ENCODE measurements around the gene MYO19.

The MYO19 gene

GRCh38 chr17:36532435-36532975 lies 2.2 kb downstream of the MYO19 start:
- TF ChIP-seq TAF1 (IDR thresholded peaks at IDR 0.05; ENCODE audit: borderline replicate concordance, insufficient read depth, low read length) (no peak), POLR2AphosphoS5 (IDR thresholded peaks at IDR 0.05; ENCODE audit: low read depth, low read length) (no peak), FOXP2 (optimal IDR thresholded peaks at IDR 0.05; ENCODE audit: borderline replicate concordance, extremely low read depth, extremely low read length, insufficient read depth) (no peak), SIN3A (IDR thresholded peaks at IDR 0.05; ENCODE audit: borderline replicate concordance, insufficient read depth, low read length) (no peak)
- TF ChIP-seq, protein P1, sequence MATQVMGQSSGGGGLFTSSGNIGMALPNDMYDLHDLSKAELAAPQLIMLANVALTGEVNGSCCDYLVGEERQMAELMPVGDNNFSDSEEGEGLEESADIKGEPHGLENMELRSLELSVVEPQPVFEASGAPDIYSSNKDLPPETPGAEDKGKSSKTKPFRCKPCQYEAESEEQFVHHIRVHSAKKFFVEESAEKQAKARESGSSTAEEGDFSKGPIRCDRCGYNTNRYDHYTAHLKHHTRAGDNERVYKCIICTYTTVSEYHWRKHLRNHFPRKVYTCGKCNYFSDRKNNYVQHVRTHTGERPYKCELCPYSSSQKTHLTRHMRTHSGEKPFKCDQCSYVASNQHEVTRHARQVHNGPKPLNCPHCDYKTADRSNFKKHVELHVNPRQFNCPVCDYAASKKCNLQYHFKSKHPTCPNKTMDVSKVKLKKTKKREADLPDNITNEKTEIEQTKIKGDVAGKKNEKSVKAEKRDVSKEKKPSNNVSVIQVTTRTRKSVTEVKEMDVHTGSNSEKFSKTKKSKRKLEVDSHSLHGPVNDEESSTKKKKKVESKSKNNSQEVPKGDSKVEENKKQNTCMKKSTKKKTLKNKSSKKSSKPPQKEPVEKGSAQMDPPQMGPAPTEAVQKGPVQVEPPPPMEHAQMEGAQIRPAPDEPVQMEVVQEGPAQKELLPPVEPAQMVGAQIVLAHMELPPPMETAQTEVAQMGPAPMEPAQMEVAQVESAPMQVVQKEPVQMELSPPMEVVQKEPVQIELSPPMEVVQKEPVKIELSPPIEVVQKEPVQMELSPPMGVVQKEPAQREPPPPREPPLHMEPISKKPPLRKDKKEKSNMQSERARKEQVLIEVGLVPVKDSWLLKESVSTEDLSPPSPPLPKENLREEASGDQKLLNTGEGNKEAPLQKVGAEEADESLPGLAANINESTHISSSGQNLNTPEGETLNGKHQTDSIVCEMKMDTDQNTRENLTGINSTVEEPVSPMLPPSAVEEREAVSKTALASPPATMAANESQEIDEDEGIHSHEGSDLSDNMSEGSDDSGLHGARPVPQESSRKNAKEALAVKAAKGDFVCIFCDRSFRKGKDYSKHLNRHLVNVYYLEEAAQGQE (IDR thresholded peaks at IDR 0.05; ENCODE audit: insufficient read depth in 1 of 2, low read depth in 2 of 2, low read length in 2 of 2) = no peak

GRCh38 chr17:36529121-36529520 lies 5.5 kb downstream of the MYO19 start:
- TF ChIP-seq SIN3A (IDR thresholded peaks at IDR 0.05; ENCODE audit: borderline replicate concordance, insufficient read depth, low read length) (no peak), POLR2AphosphoS5 (IDR thresholded peaks at IDR 0.05; ENCODE audit: low read depth, low read length) (no peak), FOXP2 (optimal IDR thresholded peaks at IDR 0.05; ENCODE audit: borderline replicate concordance, extremely low read depth, extremely low read length, insufficient read depth) (no peak)
- TF ChIP-seq, protein P1 (IDR thresholded peaks at IDR 0.05; ENCODE audit: insufficient read depth in 1 of 2, low read depth in 2 of 2, low read length in 2 of 2) = no peak

DNA sequence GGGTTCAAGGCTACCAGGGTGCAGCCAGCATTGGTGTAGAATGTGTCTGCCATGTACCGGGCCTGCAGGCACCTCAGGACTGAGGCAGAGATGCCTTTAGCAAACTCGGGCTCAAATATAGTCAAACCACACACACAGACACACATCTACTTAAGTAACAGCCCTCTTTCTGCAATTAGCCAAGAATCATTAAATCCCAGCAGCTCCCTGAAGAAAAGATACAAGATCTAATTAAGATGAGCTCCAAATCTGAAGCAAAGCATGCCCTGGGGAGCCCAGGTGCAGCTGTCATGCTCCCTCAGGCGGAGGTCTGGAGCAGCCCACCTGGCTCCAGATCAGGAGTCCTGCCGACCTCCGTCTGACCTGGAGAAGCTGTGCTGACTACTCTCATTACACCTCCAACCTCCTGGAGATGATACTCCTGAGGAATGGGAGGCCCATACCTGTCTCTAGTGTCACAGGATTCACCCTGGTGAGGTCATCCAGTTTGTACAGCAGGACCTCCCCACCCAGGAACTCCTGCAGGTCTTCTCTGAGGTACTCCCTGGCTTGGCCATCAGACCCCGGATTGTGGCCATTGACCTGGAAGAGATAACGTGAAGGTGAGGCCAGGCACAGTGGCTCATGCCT lies 6.9 kb downstream of the MYO19 start:
- no peak for TF ChIP-seq SIN3A (IDR thresholded peaks at IDR 0.05; ENCODE audit: borderline replicate concordance, insufficient read depth, low read length)

DNA sequence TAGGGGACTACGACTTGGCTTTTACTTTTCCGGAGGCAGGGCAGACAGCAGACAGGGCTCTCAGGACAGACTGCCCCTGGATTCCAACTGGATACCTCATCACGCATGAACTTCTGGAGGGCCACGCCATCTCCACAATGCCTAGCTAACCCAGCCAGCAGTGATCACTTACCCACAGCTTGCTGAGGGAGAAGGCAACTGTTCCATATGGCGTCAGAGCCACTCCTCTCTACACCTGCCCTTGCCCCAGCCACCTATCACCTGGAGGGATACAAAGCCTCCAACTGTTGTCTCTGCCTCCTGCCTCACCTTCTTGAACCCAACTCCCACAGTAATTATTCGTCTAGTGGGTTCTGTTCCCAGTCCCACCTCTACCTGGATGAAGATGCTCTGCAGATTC lies 8.8 kb downstream of the MYO19 start:
- no peak for TF ChIP-seq POLR2AphosphoS5 (IDR thresholded peaks at IDR 0.05; ENCODE audit: low read depth, low read length)
- TF ChIP-seq, protein P1 (IDR thresholded peaks at IDR 0.05; ENCODE audit: insufficient read depth in 1 of 2, low read depth in 2 of 2, low read length in 2 of 2) = no peak

GRCh38 chr17:36525113-36525512 lies 9.6 kb downstream of the MYO19 start:
- no peak for TF ChIP-seq SIN3A (IDR thresholded peaks at IDR 0.05; ENCODE audit: borderline replicate concordance, insufficient read depth, low read length)
- TF ChIP-seq, protein P1 (IDR thresholded peaks at IDR 0.05; ENCODE audit: insufficient read depth in 1 of 2, low read depth in 2 of 2, low read length in 2 of 2) = no peak
- no peak for TF ChIP-seq TAF1 (IDR thresholded peaks at IDR 0.05; ENCODE audit: borderline replicate concordance, insufficient read depth, low read length)
- no peak for TF ChIP-seq POLR2AphosphoS5 (IDR thresholded peaks at IDR 0.05; ENCODE audit: low read depth, low read length)
- no peak for TF ChIP-seq FOXP2 (optimal IDR thresholded peaks at IDR 0.05; ENCODE audit: borderline replicate concordance, extremely low read depth, extremely low read length, insufficient read depth)

All from PFSK-1 (cell line).